HepG2 (cell line): ENCODE data around the gene KIRREL3. TPM values are rescaled to one million over a fixed set of nuclear protein-coding genes. Genes with fewer than 3 reads are reported as not detected.

ENCODE experiments used
- ATAC-seq: fragments of 200-7000 bp; cut with Tn5 transposase; 3 replicates; pipeline ENCODE4 v1.9.1; 2020; ENCODE audit warnings: mild to moderate bottlenecking, moderate library complexity
- BruUV-seq: library from RNA; stranded (reverse); fragments of 400-500 nt; replicated peaks from 2 replicates; lab custom pipeline; 2021; lab: Mats Ljungman, UMichigan
- CTCF ChIA-PET: fragments of 300-600 bp; formaldehyde crosslinking; extraction: SDS; loops from one replicate; lab custom pipeline; 2021; ENCODE audit warnings: low total read pairs, inconsistent platforms, low intra/inter-chr PET ratio; lab: Yijun Ruan, JAX
- POLR2A ChIA-PET: fragments of 350-600 bp; sonication (Branson Sonifier 250); formaldehyde crosslinking; loops from one replicate; lab custom pipeline; 2020; ENCODE audit warnings: antibody characterized with exemption, inconsistent platforms; lab: Yijun Ruan, JAX
- DNase-seq: peaks from one replicate; pipeline ENCODE4 v3.0.0-alpha.2; 2015; ENCODE audit warnings: low spot score
- FAIRE-seq: peaks from 3 replicates; lab custom pipeline; 2011; peaks lifted over from hg19 to GRCh38; lab: Jason Lieb, UNC
- H2AFZ ChIP-seq: one replicate; pipeline ENCODE4 v1.6.1; 2011; ENCODE audit warnings: low read length, inconsistent platforms
- H3K27ac ChIP-seq: fragments of 300-600 bp; 3 replicates; pipeline ENCODE4 v1.8.0; 2011; ENCODE audit warnings: mixed run types, mild to moderate bottlenecking, mixed read lengths, low read length, inconsistent platforms; ENCODE audit not compliant: insufficient read depth; ENCODE audit errors: extremely low read length
- H3K27me3 ChIP-seq, 2 experiments: fragments of 200-600 bp in 1 of 2; 2 replicates in 1 of 2; 3 replicates in 1 of 2; pipeline versions ENCODE4 v1.6.0 to v1.8.0; 2011; ENCODE audit warnings: low read length in 2 of 2, mild to moderate bottlenecking in 2 of 2, moderate library complexity in 2 of 2, inconsistent platforms in 1 of 2; ENCODE audit not compliant: insufficient read depth in 2 of 2, control insufficient read depth in 1 of 2
- H3K36me3 ChIP-seq, 2 experiments: fragments of 200-600 bp in 1 of 2; replicated peaks in 1 of 2; 2 replicates in 1 of 2; 3 replicates in 1 of 2; pipeline versions ENCODE4 v1.5.1 to v1.8.0; 2011; ENCODE audit warnings: low read length in 2 of 2, inconsistent platforms in 1 of 2; ENCODE audit not compliant: insufficient read depth in 2 of 2, control insufficient read depth in 1 of 2
- H3K4me1 ChIP-seq: 2 replicates; pipeline ENCODE4 v1.5.1; 2012; ENCODE audit warnings: low read length, inconsistent platforms; ENCODE audit not compliant: insufficient read depth
- H3K4me2 ChIP-seq: 2 replicates; pipeline ENCODE4 v1.6.0; 2011; ENCODE audit warnings: low read depth, low read length, inconsistent platforms
- H3K4me3 ChIP-seq, 3 experiments: fragments of 200-600 bp in 1 of 3; sonication (generic), shearing (Covaris generic) in 1 of 3; replicated peaks in 1 of 3; 2 replicates each; pipeline ENCODE4 v1.5.1; 2011 to 2016; ENCODE audit warnings: low read length in 3 of 3, inconsistent platforms in 2 of 3, low read depth in 2 of 3, mild to moderate bottlenecking in 2 of 3, control low read depth in 1 of 3, mixed read lengths in 1 of 3; ENCODE audit not compliant: insufficient read depth in 1 of 3
- H3K79me2 ChIP-seq: one replicate; pipeline ENCODE4 v1.6.1; 2011; ENCODE audit warnings: low read length, inconsistent platforms; ENCODE audit not compliant: insufficient read depth
- H3K9ac ChIP-seq: 2 replicates; pipeline ENCODE4 v1.6.0; 2011; ENCODE audit warnings: mild to moderate bottlenecking, low read depth, low read length, inconsistent platforms; ENCODE audit not compliant: insufficient read depth
- H3K9me3 ChIP-seq: 2 replicates; pipeline ENCODE4 v1.5.1; 2012; ENCODE audit warnings: mild to moderate bottlenecking, low read length
- H4K20me1 ChIP-seq: 2 replicates; pipeline ENCODE4 v1.6.0; 2011; ENCODE audit warnings: inconsistent platforms, mild to moderate bottlenecking, low read length, moderate library complexity; ENCODE audit not compliant: insufficient read depth
- ADNP ChIP-seq: sonication (generic); formaldehyde crosslinking; IDR thresholded peaks from 2 replicates; pipeline ENCODE4 v1.4.0; 2020; ENCODE audit warnings: missing genetic modification reagents
- CREB1 ChIP-seq, 2 experiments: fragments of 450-650 bp in 1 of 2; IDR thresholded peaks; 2 replicates each; pipeline ENCODE4 v1.6.1; 2016 to 2017; ENCODE audit warnings: control low read depth in 1 of 2, mild to moderate bottlenecking in 1 of 2, missing compliant biosample characterization in 1 of 2, missing genetic modification characterization in 1 of 2
- DR1 ChIP-seq: sonication (generic); formaldehyde crosslinking; IDR thresholded peaks from 2 replicates; pipeline ENCODE4 v1.8.0; 2021; ENCODE audit warnings: mild to moderate bottlenecking, missing genetic modification reagents, inconsistent platforms
- ETV5 ChIP-seq: IDR thresholded peaks from 2 replicates; pipeline ENCODE4 v1.6.1; 2018; ENCODE audit warnings: missing biosample characterization, missing genetic modification reagents, inconsistent platforms, borderline replicate concordance
- YEATS2 ChIP-seq: sonication (generic); formaldehyde crosslinking; IDR thresholded peaks from 2 replicates; pipeline ENCODE4 v1.4.0; 2020; ENCODE audit warnings: missing genetic modification reagents, borderline replicate concordance
- ZNF235 ChIP-seq: sonication (generic); formaldehyde crosslinking; IDR thresholded peaks from 2 replicates; pipeline ENCODE4 v1.8.1; 2023; ENCODE audit warnings: mild to moderate bottlenecking, missing genetic modification reagents, borderline replicate concordance
- ZNF326 ChIP-seq: sonication (generic); formaldehyde crosslinking; IDR thresholded peaks from 2 replicates; pipeline ENCODE4 v1.4.0; 2020; ENCODE audit warnings: missing genetic modification reagents, borderline replicate concordance
- ZNF720 ChIP-seq: sonication (generic); formaldehyde crosslinking; IDR thresholded peaks from 2 replicates; pipeline ENCODE4 v1.4.0; 2020; ENCODE audit warnings: missing genetic modification reagents
- WGBS: methylation state at CpG from one replicate; pipeline ENCODE4 v1.1.6; 2017; ENCODE audit warnings: low lambda C conversion rate; 5-methylcytosine and 5-hydroxymethylcytosine counted together
- in situ Hi-C: cut with HindIII; loops from 2 replicates; pipeline ENCODE4 v1.10.0; 2017; ENCODE audit warnings: low pct_unique_long_range_greater_than_20kb; ENCODE audit not compliant: extremely low pct_ligation_motif_present
- intact Hi-C: fragments of 100-400 bp; cut with micrococcal nuclease; formaldehyde crosslinking; loops from one replicate; pipeline ENCODE4 v1.10.0; 2022; ENCODE audit not compliant: unreplicated experiment
- polyA plus RNA-seq, 8 experiments: library from polyadenylated mRNA; depleted of rRNA in 3 of 8; stranded (reverse) in 7 of 8; unstranded in 1 of 8; fragments of >200 nt; fragmentation: Illumina TruSeq in 4 of 8; extraction: Trizol in 4 of 8; gene quantifications; 2 replicates each; pipeline versions ENCODE4 v1.2.1 to v1.2.3, GENCODE V29; 2011 to 2016; ENCODE audit warnings: low read depth in 4 of 8, missing spikeins in 1 of 8, mixed read lengths in 1 of 8; ENCODE audit not compliant: insufficient read depth in 1 of 8
- total RNA-seq, 5 experiments: library from RNA; depleted of rRNA; stranded (reverse); fragments of >200 nt; fragmentation: Illumina TruSeq; extraction: Trizol; gene quantifications; 2 replicates each; pipeline ENCODE4 v1.2.3, GENCODE V29; 2016; ENCODE audit warnings: low read depth in 1 of 5
- TF ChIP-seq, protein P1 (sequence below): sonication (generic); formaldehyde crosslinking; IDR thresholded peaks from 2 replicates; pipeline ENCODE4 v1.5.1; 2020; ENCODE audit warnings: mild to moderate bottlenecking, missing genetic modification reagents, borderline replicate concordance
- TF ChIP-seq, protein P2 (sequence below): sonication (generic); formaldehyde crosslinking; IDR thresholded peaks from 2 replicates; pipeline ENCODE4 v1.9.0; 2022; ENCODE audit warnings: missing genetic modification reagents, mild to moderate bottlenecking, borderline replicate concordance
- TF ChIP-seq, protein P3 (sequence below): sonication (generic); formaldehyde crosslinking; IDR thresholded peaks from 2 replicates; pipeline ENCODE4 v1.8.1; 2023; ENCODE audit warnings: mild to moderate bottlenecking, inconsistent platforms, moderate library complexity, missing genetic modification reagents, borderline replicate concordance
- TF ChIP-seq, protein P4 (sequence below): sonication (generic); formaldehyde crosslinking; IDR thresholded peaks from 2 replicates; pipeline ENCODE4 v1.9.0; 2021; ENCODE audit warnings: missing genetic modification reagents, mild to moderate bottlenecking, borderline replicate concordance

The KIRREL3 gene
- total and polyA plus RNA-seq, 2 of the 13 experiments (the other 11 are each of a cell fraction or from before 2014, with no cell fraction given): not detected

DNA sequence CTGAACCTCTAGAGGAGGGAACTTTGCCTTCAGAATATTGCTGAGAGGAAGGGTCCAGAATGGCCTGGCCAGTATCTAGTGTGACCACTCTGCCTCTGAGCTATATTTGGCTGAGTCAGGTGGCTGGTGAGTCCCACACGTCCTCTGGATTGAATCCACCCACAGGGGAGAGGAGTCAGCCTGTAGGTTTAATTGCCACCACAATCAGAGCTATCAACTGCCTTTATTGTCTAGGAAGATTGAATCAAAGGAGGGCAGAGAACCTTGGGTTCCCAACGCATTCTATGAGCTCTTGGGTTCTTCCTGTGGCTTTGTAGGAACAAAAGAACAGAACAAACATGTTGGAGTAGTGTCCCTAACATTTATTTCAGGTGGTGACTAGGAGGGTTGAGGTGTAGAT lies 577.4 kb downstream of the KIRREL3 start:
- Histone ChIP-seq H3K36me3 (no peaks in the 10 kb centered on the region), H3K27me3 (no peaks in the 10 kb centered on the region), H3K4me1 (peaks cover 31% of the 10 kb centered on the region), H3K27ac (no peak overlapping the region), H3K9ac (no peak overlapping the region), H3K4me3 (no peak overlapping the region), H3K9me3 (no peaks in the 10 kb centered on the region), H3K4me2 (no peak overlapping the region), H2AFZ (no peak overlapping the region), H3K79me2 (no peaks in the 10 kb centered on the region), H4K20me1 (no peaks in the 10 kb centered on the region)
- ChIA-PET POLR2A (no interaction called here), CTCF (no interaction called here)
- intact Hi-C loops (no loop called here), in situ Hi-C loops (no loop called here)
- TF ChIP-seq ZNF235 (CRISPR knock-in tag): no peak
- no peak for TF ChIP-seq DR1
- TF ChIP-seq, protein P1, sequence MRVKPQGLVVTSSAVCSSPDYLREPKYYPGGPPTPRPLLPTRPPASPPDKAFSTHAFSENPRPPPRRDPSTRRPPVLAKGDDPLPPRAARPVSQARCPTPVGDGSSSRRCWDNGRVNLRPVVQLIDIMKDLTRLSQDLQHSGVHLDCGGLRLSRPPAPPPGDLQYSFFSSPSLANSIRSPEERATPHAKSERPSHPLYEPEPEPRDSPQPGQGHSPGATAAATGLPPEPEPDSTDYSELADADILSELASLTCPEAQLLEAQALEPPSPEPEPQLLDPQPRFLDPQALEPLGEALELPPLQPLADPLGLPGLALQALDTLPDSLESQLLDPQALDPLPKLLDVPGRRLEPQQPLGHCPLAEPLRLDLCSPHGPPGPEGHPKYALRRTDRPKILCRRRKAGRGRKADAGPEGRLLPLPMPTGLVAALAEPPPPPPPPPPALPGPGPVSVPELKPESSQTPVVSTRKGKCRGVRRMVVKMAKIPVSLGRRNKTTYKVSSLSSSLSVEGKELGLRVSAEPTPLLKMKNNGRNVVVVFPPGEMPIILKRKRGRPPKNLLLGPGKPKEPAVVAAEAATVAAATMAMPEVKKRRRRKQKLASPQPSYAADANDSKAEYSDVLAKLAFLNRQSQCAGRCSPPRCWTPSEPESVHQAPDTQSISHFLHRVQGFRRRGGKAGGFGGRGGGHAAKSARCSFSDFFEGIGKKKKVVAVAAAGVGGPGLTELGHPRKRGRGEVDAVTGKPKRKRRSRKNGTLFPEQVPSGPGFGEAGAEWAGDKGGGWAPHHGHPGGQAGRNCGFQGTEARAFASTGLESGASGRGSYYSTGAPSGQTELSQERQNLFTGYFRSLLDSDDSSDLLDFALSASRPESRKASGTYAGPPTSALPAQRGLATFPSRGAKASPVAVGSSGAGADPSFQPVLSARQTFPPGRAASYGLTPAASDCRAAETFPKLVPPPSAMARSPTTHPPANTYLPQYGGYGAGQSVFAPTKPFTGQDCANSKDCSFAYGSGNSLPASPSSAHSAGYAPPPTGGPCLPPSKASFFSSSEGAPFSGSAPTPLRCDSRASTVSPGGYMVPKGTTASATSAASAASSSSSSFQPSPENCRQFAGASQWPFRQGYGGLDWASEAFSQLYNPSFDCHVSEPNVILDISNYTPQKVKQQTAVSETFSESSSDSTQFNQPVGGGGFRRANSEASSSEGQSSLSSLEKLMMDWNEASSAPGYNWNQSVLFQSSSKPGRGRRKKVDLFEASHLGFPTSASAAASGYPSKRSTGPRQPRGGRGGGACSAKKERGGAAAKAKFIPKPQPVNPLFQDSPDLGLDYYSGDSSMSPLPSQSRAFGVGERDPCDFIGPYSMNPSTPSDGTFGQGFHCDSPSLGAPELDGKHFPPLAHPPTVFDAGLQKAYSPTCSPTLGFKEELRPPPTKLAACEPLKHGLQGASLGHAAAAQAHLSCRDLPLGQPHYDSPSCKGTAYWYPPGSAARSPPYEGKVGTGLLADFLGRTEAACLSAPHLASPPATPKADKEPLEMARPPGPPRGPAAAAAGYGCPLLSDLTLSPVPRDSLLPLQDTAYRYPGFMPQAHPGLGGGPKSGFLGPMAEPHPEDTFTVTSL (CRISPR knock-in tag): no peak
- TF ChIP-seq, protein P2, sequence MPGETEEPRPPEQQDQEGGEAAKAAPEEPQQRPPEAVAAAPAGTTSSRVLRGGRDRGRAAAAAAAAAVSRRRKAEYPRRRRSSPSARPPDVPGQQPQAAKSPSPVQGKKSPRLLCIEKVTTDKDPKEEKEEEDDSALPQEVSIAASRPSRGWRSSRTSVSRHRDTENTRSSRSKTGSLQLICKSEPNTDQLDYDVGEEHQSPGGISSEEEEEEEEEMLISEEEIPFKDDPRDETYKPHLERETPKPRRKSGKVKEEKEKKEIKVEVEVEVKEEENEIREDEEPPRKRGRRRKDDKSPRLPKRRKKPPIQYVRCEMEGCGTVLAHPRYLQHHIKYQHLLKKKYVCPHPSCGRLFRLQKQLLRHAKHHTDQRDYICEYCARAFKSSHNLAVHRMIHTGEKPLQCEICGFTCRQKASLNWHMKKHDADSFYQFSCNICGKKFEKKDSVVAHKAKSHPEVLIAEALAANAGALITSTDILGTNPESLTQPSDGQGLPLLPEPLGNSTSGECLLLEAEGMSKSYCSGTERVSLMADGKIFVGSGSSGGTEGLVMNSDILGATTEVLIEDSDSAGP (CRISPR knock-in tag): no peak
- TF ChIP-seq ADNP (CRISPR knock-in tag): no peak
- TF ChIP-seq ZNF720 (CRISPR knock-in tag): no peak
- TF ChIP-seq, protein P3, sequence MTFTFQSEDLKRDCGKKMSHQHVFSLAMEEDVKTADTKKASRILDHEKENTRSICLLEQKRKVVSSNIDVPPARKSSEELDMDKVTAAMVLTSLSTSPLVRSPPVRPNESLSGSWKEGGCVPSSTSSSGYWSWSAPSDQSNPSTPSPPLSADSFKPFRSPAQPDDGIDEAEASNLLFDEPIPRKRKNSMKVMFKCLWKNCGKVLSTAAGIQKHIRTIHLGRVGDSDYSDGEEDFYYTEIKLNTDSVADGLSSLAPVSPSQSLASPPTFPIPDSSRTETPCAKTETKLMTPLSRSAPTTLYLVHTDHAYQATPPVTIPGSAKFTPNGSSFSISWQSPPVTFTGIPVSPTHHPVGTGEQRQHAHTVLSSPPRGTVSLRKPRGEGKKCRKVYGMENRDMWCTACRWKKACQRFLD (CRISPR knock-in tag): no peak
- no peak for TF ChIP-seq ETV5
- TF ChIP-seq, protein P4, sequence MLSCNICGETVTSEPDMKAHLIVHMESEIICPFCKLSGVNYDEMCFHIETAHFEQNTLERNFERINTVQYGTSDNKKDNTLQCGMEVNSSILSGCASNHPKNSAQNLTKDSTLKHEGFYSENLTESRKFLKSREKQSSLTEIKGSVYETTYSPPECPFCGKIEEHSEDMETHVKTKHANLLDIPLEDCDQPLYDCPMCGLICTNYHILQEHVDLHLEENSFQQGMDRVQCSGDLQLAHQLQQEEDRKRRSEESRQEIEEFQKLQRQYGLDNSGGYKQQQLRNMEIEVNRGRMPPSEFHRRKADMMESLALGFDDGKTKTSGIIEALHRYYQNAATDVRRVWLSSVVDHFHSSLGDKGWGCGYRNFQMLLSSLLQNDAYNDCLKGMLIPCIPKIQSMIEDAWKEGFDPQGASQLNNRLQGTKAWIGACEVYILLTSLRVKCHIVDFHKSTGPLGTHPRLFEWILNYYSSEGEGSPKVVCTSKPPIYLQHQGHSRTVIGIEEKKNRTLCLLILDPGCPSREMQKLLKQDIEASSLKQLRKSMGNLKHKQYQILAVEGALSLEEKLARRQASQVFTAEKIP (CRISPR knock-in tag): no peak
- no peak for TF ChIP-seq ZNF326
- no peak for TF ChIP-seq CREB1 (IDR thresholded peaks at IDR 0.05)
- no peak for TF ChIP-seq CREB1 (CRISPR knock-in tag; IDR thresholded peaks at IDR 0.05)
- TF ChIP-seq YEATS2 (CRISPR knock-in tag): no peak
- no TSS peak for BruUV-seq
- ATAC-seq (no peak), DNase-seq (no peak), FAIRE-seq (no peak)
- 95% methylated on average over 2 of the region's 2 CpGs for WGBS
